ENCODE data around the gene AMH. TPM values are rescaled to one million over a fixed set of nuclear protein-coding genes. Genes with fewer than 3 reads are reported as not detected.

The AMH gene
- total and polyA plus RNA-seq, 2 of the 13 experiments (the other 11 are each of a cell fraction or from before 2014, with no cell fraction given): 0.03 to 0.18 TPM

GRCh38 chr19:2242816-2243215 lies 6.3 kb upstream of the AMH start:
- DNase-seq (ENCODE audit: low spot score) (no peak), ATAC-seq (no peak), FAIRE-seq (no peak)
- no peak overlapping the region for H2AFZ ChIP-seq (ENCODE audit: low read length)
- H3K9me3 ChIP-seq (ENCODE audit: low read length): no peaks in the 10 kb centered on the region
- POLR2A ChIA-PET: interaction anchor here (1.1 to 1.5 kb wide), 2 partner anchors 10 to 24 kb away, joined by 3 to 9 read pairs; no protein-coding TSS in a partner anchor
- no peak overlapping the region for H3K4me3 ChIP-seq (replicated peaks in 1 of 3; ENCODE audit: insufficient read depth in 1 of 3, low read depth in 2 of 3, low read length in 3 of 3)
- H3K27ac ChIP-seq (ENCODE audit: extremely low read length, insufficient read depth, low read length): peak overlapping the region; percentile 58
- H3K4me2 ChIP-seq (ENCODE audit: low read depth, low read length): peak overlapping the region; percentile 98; the same call in 1 of the 2 replicates
- H3K36me3 ChIP-seq (replicated peaks in 1 of 2; ENCODE audit: control insufficient read depth in 1 of 2, insufficient read depth in 2 of 2, low read length in 2 of 2): peaks cover 25 to 50% of the 10 kb centered on the region in 2 experiments; a peak in 4 of 5 replicates
- peaks cover 60% of the 10 kb centered on the region for H3K79me2 ChIP-seq (ENCODE audit: insufficient read depth, low read length)
- intact Hi-C loops (cut with micrococcal nuclease; ENCODE audit: unreplicated experiment) (no loop called here), in situ Hi-C loops (cut with HindIII; ENCODE audit: extremely low pct_ligation_motif_present, low pct_unique_long_range_greater_than_20kb) (no loop called here)
- peaks cover 64% of the 10 kb centered on the region for H3K4me1 ChIP-seq (ENCODE audit: insufficient read depth, low read length)
- CTCF ChIA-PET (ENCODE audit: low intra/inter-chr PET ratio, low total read pairs): interaction anchor here (1.4 kb wide), 1 partner anchor 73 kb away, joined by 5 read pairs; no protein-coding TSS in a partner anchor
- WGBS (ENCODE audit: low lambda C conversion rate): 97% methylated on average over 8 of the region's 8 CpGs
- TF ChIP-seq MATR3 (CRISPR knock-in tag; IDR thresholded peaks at IDR 0.05) (no peak), CREB3 (CRISPR knock-in tag; IDR thresholded peaks at IDR 0.05) (no peak), ZFP36 (IDR thresholded peaks at IDR 0.05; ENCODE audit: borderline replicate concordance, low read depth, low read length, partially characterized antibody) (peak; percentile 54)
- TF ChIP-seq, protein P1, sequence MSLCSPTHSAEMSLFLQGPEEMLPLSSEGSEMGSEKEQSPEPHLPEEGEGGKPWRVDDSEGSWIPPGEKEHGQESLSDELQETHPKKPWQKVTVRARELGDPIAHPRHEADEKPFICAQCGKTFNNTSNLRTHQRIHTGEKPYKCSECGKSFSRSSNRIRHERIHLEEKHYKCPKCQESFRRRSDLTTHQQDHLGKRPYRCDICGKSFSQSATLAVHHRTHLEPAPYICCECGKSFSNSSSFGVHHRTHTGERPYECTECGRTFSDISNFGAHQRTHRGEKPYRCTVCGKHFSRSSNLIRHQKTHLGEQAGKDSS (CRISPR knock-in tag; IDR thresholded peaks at IDR 0.05; ENCODE audit: borderline replicate concordance, low read depth): no peak
- TF ChIP-seq, protein P2, sequence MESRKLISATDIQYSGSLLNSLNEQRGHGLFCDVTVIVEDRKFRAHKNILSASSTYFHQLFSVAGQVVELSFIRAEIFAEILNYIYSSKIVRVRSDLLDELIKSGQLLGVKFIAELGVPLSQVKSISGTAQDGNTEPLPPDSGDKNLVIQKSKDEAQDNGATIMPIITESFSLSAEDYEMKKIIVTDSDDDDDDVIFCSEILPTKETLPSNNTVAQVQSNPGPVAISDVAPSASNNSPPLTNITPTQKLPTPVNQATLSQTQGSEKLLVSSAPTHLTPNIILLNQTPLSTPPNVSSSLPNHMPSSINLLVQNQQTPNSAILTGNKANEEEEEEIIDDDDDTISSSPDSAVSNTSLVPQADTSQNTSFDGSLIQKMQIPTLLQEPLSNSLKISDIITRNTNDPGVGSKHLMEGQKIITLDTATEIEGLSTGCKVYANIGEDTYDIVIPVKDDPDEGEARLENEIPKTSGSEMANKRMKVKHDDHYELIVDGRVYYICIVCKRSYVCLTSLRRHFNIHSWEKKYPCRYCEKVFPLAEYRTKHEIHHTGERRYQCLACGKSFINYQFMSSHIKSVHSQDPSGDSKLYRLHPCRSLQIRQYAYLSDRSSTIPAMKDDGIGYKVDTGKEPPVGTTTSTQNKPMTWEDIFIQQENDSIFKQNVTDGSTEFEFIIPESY (CRISPR knock-in tag; IDR thresholded peaks at IDR 0.05): peak; percentile 47; the same call in 1 of the 2 replicates
- no TSS peak for BruUV-seq (replicated peaks)
- no peaks in the 10 kb centered on the region for H3K27me3 ChIP-seq (ENCODE audit: control insufficient read depth in 1 of 2, insufficient read depth in 2 of 2, low read length in 2 of 2)
- H3K9ac ChIP-seq (ENCODE audit: insufficient read depth, low read depth, low read length): peak overlapping the region; percentile 18
- peaks cover 45% of the 10 kb centered on the region for H4K20me1 ChIP-seq (ENCODE audit: insufficient read depth, low read length)

Data from HepG2 (cell line).